BJ (cell line): ENCODE data around the gene RALY. TPM values are rescaled to one million over a fixed set of nuclear protein-coding genes. Genes with fewer than 3 reads are reported as not detected.
"Not testable (repeated sequence)": the region's sequence is repeated elsewhere in the genome, so short reads cannot be mapped to it uniquely, and the experiment has no call there.

Experiments
- CTCF ChIA-PET: fragments of 350-600 bp; formaldehyde crosslinking; extraction: SDS; loops from one replicate; lab custom pipeline; 2021; ENCODE audit warnings: antibody characterized with exemption, inconsistent platforms; lab: Yijun Ruan, JAX
- POLR2A ChIA-PET: fragments of 300-600 bp; sonication (Branson Sonifier 250); formaldehyde crosslinking; extraction: SDS; loops from one replicate; lab custom pipeline; 2021; ENCODE audit warnings: antibody characterized with exemption; lab: Charles Lee
- DNase-seq: peaks from one replicate; pipeline ENCODE4 v3.0.0-alpha.2; 2011; ENCODE audit warnings: low read depth
- H3K27me3 ChIP-seq: 2 replicates; pipeline ENCODE4 v1.6.0; 2011; ENCODE audit warnings: low read length; ENCODE audit not compliant: control insufficient read depth, insufficient read depth
- H3K36me3 ChIP-seq: 2 replicates; pipeline ENCODE4 v1.5.1; 2011; ENCODE audit warnings: low read length; ENCODE audit not compliant: control insufficient read depth, insufficient read depth
- H3K4me3 ChIP-seq: 2 replicates; pipeline ENCODE4 v1.5.1; 2011; ENCODE audit warnings: low read depth, mild to moderate bottlenecking, control low read depth, low read length
- CTCF ChIP-seq: IDR thresholded peaks from 2 replicates; pipeline ENCODE4 v1.5.1; 2011; ENCODE audit warnings: low read depth, mild to moderate bottlenecking, control low read depth, inconsistent platforms, low read length, moderate library complexity; ENCODE audit not compliant: insufficient read depth
- polyA plus RNA-seq: library from polyadenylated mRNA; depleted of rRNA; stranded (reverse); fragments of >200 nt; gene quantifications from 2 replicates; pipeline ENCODE4 v1.2.3, GENCODE V29; 2011

The RALY gene
- polyA plus RNA-seq, 1 experiment, result 144 TPM

DNA sequence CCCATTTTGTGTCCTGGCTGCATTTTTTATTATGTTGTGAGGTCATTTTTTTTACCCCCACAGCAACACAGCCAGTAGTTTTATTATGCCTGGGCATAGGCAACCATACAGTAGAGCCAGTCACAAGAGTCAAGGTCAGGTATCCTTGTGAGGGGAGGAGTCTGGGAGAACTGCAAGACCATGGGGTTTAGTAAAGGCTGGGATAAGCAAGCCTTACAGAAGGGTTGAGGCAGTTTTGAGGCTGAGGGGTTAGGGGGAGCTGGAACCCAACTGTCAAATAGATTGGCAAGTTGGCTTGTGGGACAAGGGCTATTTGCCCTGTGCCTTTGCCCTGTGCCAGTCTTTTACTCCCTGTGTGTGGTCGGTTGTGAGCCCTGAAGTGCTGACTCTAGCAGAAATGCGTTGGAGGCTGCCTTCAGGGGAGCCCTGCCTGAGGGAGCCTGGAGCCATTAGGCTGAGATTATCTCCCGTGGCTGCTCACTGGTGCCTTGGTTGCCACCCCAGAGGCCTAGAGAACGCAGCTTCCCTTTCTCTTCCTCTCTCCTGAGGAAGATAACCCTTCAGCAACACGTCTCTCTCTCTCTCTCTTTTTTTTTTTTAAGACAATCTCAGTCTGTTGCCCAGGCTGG is 31.1 kb downstream of the RALY start:
- no peak for DNase-seq
- no peaks in the 10 kb centered on the region for H3K36me3 ChIP-seq
- H3K4me3 ChIP-seq, result no peak overlapping the region
- no peak for TF ChIP-seq CTCF
- no peaks in the 10 kb centered on the region for H3K27me3 ChIP-seq
- ChIA-PET CTCF (interaction anchor here (0.9 to 1.3 kb wide), 3 partner anchors 70 to 145 kb away, joined by 3 read pairs; no protein-coding TSS in a partner anchor), POLR2A (interaction anchor here (0.7 kb wide), 1 partner anchor 30 kb away, joined by 4 read pairs; no protein-coding TSS in a partner anchor)

DNA sequence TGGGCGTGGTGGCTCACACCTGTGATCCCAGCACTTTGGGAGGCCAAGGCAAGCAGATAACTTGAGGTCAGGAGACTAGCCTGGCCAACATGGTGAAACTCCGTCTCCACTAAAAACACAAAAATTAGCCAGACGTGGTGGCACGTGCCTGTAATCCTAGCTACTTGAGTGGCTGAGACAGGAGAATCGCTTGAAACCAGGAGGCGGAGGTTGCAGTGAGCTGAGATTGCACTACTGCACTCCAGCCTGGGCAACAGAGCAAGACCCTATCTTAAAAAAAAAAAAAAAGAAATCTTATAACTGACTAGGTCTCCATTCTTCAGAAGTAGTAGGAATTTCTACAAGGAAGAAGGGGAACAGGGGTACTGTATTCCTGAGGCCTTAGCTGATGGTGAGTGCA is 34.3 kb downstream of the RALY start:
- DNase-seq, H3K4me3 ChIP-seq, H3K27me3 ChIP-seq, H3K36me3 ChIP-seq, POLR2A ChIA-PET, CTCF ChIA-PET: not testable (repeated sequence)

- ChIA-PET CTCF (interaction anchor here (0.8 kb wide), 1 partner anchor 40 kb away, joined by 3 read pairs; no protein-coding TSS in a partner anchor), POLR2A (no interaction called here)
- H3K4me3 ChIP-seq, result no peak overlapping the region
- H3K27me3 ChIP-seq, result no peaks in the 10 kb centered on the region
- no peak for TF ChIP-seq CTCF
- DNase-seq, result no peak
- peaks cover 7% of the 10 kb centered on the region for H3K36me3 ChIP-seq
Measured at GRCh38 chr20:34029415-34029814, 35.7 kb downstream of the RALY start.

DNA sequence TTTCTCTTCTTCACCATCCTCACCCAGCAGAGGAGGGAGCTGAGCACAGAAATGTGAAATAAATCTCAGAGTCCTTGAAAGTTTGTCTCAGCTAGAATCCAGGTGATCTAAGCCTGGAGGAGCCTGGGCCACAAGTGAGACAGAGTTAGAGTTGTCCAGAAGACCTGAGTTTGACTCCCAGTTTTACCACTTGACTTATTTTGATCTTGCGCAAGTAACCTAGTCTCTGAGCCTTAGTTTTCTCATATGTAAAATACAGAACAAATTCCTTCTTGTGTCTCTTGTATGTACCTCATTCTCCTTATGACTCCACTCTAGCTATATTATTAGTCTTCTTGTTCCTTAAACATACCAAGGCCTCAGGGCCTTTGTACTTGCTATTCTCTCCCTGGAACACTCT is 36.7 kb downstream of the RALY start:
- Histone ChIP-seq H3K36me3 (peaks cover 7% of the 10 kb centered on the region), H3K4me3 (no peak overlapping the region), H3K27me3 (no peaks in the 10 kb centered on the region)
- no peak for DNase-seq
- ChIA-PET CTCF (no interaction called here), POLR2A (no interaction called here)
- TF ChIP-seq CTCF, result no peak

- Histone ChIP-seq H3K4me3 (no peak overlapping the region), H3K36me3 (peaks cover 7% of the 10 kb centered on the region), H3K27me3 (no peaks in the 10 kb centered on the region)
- TF ChIP-seq CTCF, result no peak
- CTCF ChIA-PET, result no interaction called here
- no peak for DNase-seq
- POLR2A ChIA-PET, result no interaction called here
Measured at GRCh38 chr20:34033903-34034302, 40.2 kb downstream of the RALY start.

DNA sequence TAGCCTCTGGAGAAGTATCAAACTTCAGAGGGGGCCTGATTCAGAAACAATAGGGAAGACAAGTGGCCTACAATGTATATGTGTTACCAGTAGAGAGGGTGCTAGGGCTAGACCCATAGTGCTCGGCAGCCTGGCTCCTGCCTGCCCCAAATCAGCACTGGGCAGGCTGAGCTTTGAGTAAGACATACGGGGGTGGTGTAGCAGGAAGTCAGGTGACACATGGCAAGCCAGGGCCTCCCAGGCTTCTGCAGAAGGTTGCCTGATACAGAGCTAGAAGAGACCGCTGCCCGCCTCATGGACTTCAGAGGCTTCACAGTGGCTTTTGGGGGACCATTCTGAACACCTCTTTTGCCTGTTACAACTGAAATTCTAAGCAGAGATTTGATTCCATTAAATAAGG is 43.4 kb downstream of the RALY start:
- ChIA-PET POLR2A (no interaction called here), CTCF (no interaction called here)
- Histone ChIP-seq H3K27me3 (no peaks in the 10 kb centered on the region), H3K4me3 (no peak overlapping the region), H3K36me3 (peaks cover 9% of the 10 kb centered on the region)
- DNase-seq, result no peak
- TF ChIP-seq CTCF, result no peak
